ENCODE data around the gene TRIP13.
"Not testable (repeated sequence)": the region's sequence is repeated elsewhere in the genome, so short reads cannot be mapped to it uniquely, and the experiment has no call there.

The TRIP13 gene

GRCh38 chr5:872301-872700 lies 20.4 kb upstream of the TRIP13 start:
- DNase-seq (ENCODE audit: low read depth) = no peak

GRCh38 chr5:873328-873727 lies 19.4 kb upstream of the TRIP13 start:
- no peak for DNase-seq (ENCODE audit: low read depth)

DNA sequence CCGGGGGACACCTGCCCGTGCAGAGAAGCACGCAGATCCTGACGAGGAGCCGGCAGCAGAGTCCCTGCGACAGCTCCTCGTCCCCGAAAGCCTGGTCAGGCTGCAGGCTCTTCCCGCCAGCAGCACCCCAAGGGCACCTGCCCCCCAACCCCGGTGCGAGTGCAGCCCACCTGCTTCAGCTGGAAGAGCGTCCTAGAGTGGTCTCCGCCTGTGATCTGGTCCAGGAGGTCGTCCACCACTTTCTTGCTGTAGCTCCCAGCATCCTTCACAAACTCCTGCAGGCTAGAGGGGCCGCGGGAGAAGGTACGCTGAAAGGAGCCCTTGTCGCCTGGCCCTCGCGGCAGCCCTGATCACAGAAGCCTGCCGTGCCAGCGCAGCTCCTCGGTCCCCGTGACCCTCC lies 16.8 kb upstream of the TRIP13 start:
- DNase-seq (ENCODE audit: low read depth) = no peak

DNA sequence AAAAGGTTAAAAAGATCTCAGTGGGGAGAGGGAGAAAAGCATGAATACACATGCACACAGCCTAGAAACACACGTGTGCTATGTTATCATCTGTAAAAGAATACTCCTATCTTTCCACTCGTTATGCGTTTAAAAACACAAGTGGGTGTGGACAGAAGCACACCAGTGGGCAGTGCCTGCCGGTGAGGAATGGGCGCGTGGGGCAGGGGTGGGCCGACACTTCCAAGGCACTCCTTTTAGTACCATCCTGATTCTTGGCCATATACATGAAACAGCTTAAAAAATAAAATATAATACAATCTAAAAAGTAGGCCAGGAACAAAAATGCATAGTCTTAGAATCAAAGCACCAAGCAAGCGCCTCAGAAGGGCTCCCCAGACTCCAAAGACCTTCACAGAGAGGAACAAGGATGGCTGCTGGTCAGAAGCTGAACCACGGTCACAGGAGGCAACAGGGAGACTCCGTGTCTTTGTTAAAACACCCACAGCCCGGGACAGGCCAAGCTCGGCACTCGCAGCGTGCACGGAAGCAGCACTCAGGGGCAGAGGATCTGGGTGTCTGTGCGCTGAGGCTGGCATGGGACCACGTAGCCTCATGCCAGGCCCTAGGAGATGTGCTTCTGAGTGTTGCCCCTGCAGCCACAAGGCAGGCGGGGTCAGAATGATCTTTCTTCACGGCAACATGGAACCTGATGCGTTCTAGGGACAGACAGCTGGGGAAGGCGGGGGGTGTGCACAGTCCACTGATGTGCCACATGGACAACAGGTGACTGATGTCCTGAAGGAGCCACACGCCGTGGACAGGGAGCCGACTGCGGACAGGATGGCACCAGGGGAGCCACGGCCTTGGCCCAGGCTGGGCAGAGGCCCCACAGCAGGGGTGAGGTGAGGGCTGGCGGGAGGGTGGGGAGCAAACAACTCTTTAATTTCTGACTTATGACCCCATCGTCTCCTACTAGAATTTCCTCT lies 16.0 kb upstream of the TRIP13 start:
- DNase-seq (ENCODE audit: low read depth) = no peak

GRCh38 chr5:878125-878524 lies 14.6 kb upstream of the TRIP13 start:
- DNase-seq (ENCODE audit: low read depth) = no peak

- DNase-seq (ENCODE audit: low read depth) = not testable (repeated sequence)
These were observed 14.0 kb upstream of the TRIP13 start for GRCh38 chr5:878677-879076.

GRCh38 chr5:880816-881550 lies 11.7 kb upstream of the TRIP13 start:
- DNase-seq (ENCODE audit: low read depth) = no peak

GRCh38 chr5:881551-881935 lies 11.1 kb upstream of the TRIP13 start:
- no peak for DNase-seq (ENCODE audit: low read depth)

GRCh38 chr5:882253-883183 lies 10.2 kb upstream of the TRIP13 start:
- DNase-seq (ENCODE audit: low read depth) = no peak

GRCh38 chr5:883475-884181 lies 9.1 kb upstream of the TRIP13 start:
- DNase-seq (ENCODE audit: low read depth) = no peak

- no peak for DNase-seq (ENCODE audit: low read depth)
These were observed 8.1 kb upstream of the TRIP13 start for GRCh38 chr5:884345-885126.

DNA sequence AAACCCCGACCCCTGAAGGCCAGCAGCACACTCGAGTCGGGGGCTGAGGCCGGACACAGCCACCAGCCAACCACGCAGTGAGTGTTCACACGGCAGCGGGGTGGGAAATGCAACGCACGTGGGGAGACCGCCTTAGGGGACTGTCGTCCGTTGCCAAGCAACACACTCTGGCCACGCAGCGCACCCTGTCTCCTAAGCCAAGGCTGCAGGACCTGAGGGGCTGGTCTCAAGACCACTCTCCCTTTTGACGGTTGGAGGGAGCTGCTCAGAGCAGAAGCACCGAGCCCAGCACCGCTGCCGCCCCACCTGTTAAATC lies 7.6 kb upstream of the TRIP13 start:
- no peak for DNase-seq (ENCODE audit: low read depth)

DNA sequence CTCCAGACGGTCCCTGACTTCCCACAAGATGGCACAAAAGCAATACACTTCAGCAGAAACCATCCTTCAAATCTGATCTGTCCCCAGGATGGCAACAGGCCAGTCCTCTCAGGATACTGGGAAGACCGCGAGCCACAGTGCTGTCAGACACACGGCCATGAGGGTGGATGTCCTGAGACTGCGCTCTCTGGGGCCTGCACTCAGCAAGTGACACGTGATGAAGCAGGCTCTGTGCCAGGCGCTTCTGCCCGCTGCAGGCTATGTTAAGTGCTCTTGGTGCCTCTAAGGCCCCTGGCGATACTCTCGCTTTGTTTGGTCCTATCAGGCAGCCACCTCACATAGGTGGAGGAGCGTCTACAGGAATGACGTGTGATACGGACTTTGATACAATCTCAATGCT lies 7.2 kb upstream of the TRIP13 start:
- no peak for DNase-seq (ENCODE audit: low read depth)

- DNase-seq (ENCODE audit: low read depth) = no peak
These were observed 6.6 kb upstream of the TRIP13 start for GRCh38 chr5:886036-886435.

- DNase-seq (ENCODE audit: low read depth) = no peak
These were observed 5.9 kb upstream of the TRIP13 start for GRCh38 chr5:886716-887325.

GRCh38 chr5:887947-888637 lies 4.6 kb upstream of the TRIP13 start:
- peak; percentile 68 for DNase-seq (ENCODE audit: low read depth)

- no peak for DNase-seq (ENCODE audit: low read depth)
These were observed 4.0 kb upstream of the TRIP13 start for GRCh38 chr5:888638-889035.

DNA sequence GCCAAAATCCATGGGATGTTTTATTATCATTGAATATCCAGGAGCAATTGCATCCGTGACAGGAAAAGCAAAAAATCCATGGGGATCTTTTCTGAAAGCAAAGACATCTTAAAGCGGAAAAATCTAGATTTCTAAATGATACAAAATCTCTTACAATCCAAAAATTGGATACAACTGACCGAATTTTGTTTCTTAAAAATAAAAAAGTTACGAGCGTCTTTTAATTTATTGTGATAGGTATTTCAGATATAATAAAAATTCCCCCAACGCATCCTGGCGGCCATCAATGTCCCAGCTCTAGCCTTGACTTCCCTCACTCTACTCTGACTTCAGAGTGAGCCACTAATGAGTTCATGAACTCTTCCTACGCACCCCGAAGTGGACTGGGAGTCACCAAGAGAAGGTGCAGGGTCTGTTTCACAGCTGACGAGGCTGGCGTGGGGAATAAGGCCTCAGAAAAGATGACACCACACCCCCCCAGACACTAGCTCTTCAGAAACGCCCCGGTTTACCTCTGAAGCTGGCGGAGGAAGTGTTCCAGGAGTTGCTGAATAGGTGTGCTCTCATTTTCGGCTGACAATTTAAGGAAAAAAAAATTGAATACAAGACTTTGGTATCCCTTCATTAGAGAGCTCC lies 3.5 kb upstream of the TRIP13 start:
- no peak for DNase-seq (ENCODE audit: low read depth)

- DNase-seq (ENCODE audit: low read depth) = no peak
These were observed 1.4 kb upstream of the TRIP13 start for GRCh38 chr5:891117-891836.
